Neural cell (in vitro differentiated cells): ENCODE measurements around the gene WNT4. TPM values are rescaled to one million over a fixed set of nuclear protein-coding genes. Genes with fewer than 3 reads are reported as not detected.
A peak's percentile ranks its signal among the peaks of the same experiment; 100 is the strongest.

Experiments
- H2AFZ ChIP-seq: fragments of 200-600, 300-800 bp; sonication (generic), shearing (Covaris generic); 2 replicates; pipeline ENCODE4 v1.6.0; 2014; ENCODE audit warnings: low read depth, mild to moderate bottlenecking, antibody characterized with exemption, low read length, moderate library complexity
- H3F3A ChIP-seq: fragments of 200-600 bp; shearing (Covaris generic); 2 replicates; pipeline ENCODE4 v1.6.1; 2016; ENCODE audit warnings: mild to moderate bottlenecking, moderate library complexity, mixed read lengths, antibody characterized with exemption, low read length; ENCODE audit not compliant: insufficient read depth, poor library complexity, severe bottlenecking
- H3K27ac ChIP-seq: fragments of 200-600, 300-800 bp; sonication (generic), shearing (Covaris generic); 2 replicates; pipeline ENCODE4 v1.5.1; 2014; ENCODE audit warnings: mild to moderate bottlenecking, low read length, moderate library complexity
- H3K27me3 ChIP-seq: fragments of 300-800, 200-600 bp; sonication (generic), shearing (Covaris generic); 2 replicates; pipeline ENCODE4 v1.6.0; 2014; ENCODE audit warnings: mild to moderate bottlenecking, low read depth, low read length, moderate library complexity; ENCODE audit not compliant: insufficient read depth
- H3K36me3 ChIP-seq: fragments of 300-800, 200-600 bp; sonication (generic), shearing (Covaris generic); 2 replicates; pipeline ENCODE4 v1.5.1; 2014; ENCODE audit warnings: mild to moderate bottlenecking, antibody characterized with exemption, low read length, moderate library complexity; ENCODE audit not compliant: insufficient read depth
- H3K4me2 ChIP-seq: fragments of 300-800, 200-600 bp; sonication (generic), shearing (Covaris generic); 2 replicates; pipeline ENCODE4 v1.6.0; 2014; ENCODE audit warnings: mild to moderate bottlenecking, low read length
- H3K4me3 ChIP-seq: fragments of 300-800, 200-600 bp; sonication (generic), shearing (Covaris generic); 2 replicates; pipeline ENCODE4 v1.5.1; 2014; ENCODE audit warnings: mild to moderate bottlenecking, low read length, moderate library complexity
- H3K79me2 ChIP-seq: fragments of 200-600 bp; shearing (Covaris generic); replicated peaks from 2 replicates; pipeline ENCODE4 v1.6.0; 2014; ENCODE audit warnings: mild to moderate bottlenecking, low read length, moderate library complexity; ENCODE audit not compliant: insufficient read depth
- H3K9ac ChIP-seq: fragments of 300-800, 200-600 bp; sonication (generic), shearing (Covaris generic); 2 replicates; pipeline ENCODE4 v1.6.1; 2016; ENCODE audit warnings: mild to moderate bottlenecking, low read length, mixed read lengths
- H3K9me2 ChIP-seq: fragments of 200-600 bp; shearing (Covaris generic); 2 replicates; pipeline ENCODE4 v1.6.1; 2016; ENCODE audit warnings: mild to moderate bottlenecking, low read length, mixed read lengths; ENCODE audit not compliant: insufficient read depth
- H3K9me3 ChIP-seq: fragments of 200-600, 300-800 bp; sonication (generic), shearing (Covaris generic); 2 replicates; pipeline ENCODE4 v1.6.1; 2016; ENCODE audit warnings: mild to moderate bottlenecking, mixed run types, low read length, moderate library complexity, mixed read lengths
- H4K20me1 ChIP-seq: fragments of 200-600 bp; shearing (Covaris generic); 2 replicates; pipeline ENCODE4 v1.6.1; 2016; ENCODE audit warnings: mild to moderate bottlenecking, mixed run types; ENCODE audit not compliant: insufficient read depth
- CTCF ChIP-seq: fragments of 450-650 bp; IDR thresholded peaks from 2 replicates; pipeline ENCODE4 v1.5.1; 2014; ENCODE audit warnings: antibody characterized with exemption, mild to moderate bottlenecking, moderate library complexity; ENCODE audit not compliant: poor library complexity, severe bottlenecking
- EP300 ChIP-seq: fragments of 450-650 bp; conservative IDR thresholded peaks from 2 replicates; pipeline ENCODE4 v1.6.1; 2014; ENCODE audit warnings: antibody characterized with exemption, mild to moderate bottlenecking, moderate library complexity; ENCODE audit not compliant: poor library complexity, severe bottlenecking
- EZH2 ChIP-seq: fragments of 200-600, 300-800 bp; shearing (Covaris generic), sonication (generic); IDR thresholded peaks from 2 replicates; pipeline ENCODE4 v1.6.1; 2014; ENCODE audit warnings: antibody characterized with exemption, low read length, borderline replicate concordance, mild to moderate bottlenecking; ENCODE audit not compliant: insufficient read depth, poor library complexity, severe bottlenecking
- MXI1 ChIP-seq: fragments of 450-650 bp; conservative IDR thresholded peaks from 2 replicates; pipeline ENCODE4 v1.6.1; 2014; ENCODE audit warnings: antibody characterized with exemption, mild to moderate bottlenecking; ENCODE audit not compliant: poor library complexity, severe bottlenecking
- POLR2AphosphoS5 ChIP-seq: IDR thresholded peaks from 2 replicates; pipeline ENCODE4 v1.6.1; 2012
- RAD21 ChIP-seq: fragments of 450-650 bp; conservative IDR thresholded peaks from 2 replicates; pipeline ENCODE4 v1.6.1; 2014; ENCODE audit warnings: antibody characterized with exemption, mild to moderate bottlenecking, moderate library complexity
- REST ChIP-seq: IDR thresholded peaks from 2 replicates; pipeline ENCODE4 v1.6.1; 2012; ENCODE audit warnings: borderline replicate concordance
- SMC3 ChIP-seq: fragments of 450-650 bp; conservative IDR thresholded peaks from 2 replicates; pipeline ENCODE4 v1.6.1; 2014; ENCODE audit warnings: antibody characterized with exemption, mild to moderate bottlenecking, moderate library complexity; ENCODE audit not compliant: poor library complexity
- TAF1 ChIP-seq: IDR thresholded peaks from 2 replicates; pipeline ENCODE4 v1.6.1; 2012; ENCODE audit warnings: low read depth
- polyA plus RNA-seq: library from polyadenylated mRNA; depleted of rRNA; stranded (reverse); fragments of >200 nt; gene quantifications from 2 replicates; pipeline ENCODE4 v1.2.3, GENCODE V29; 2014

WNT4 gene
- polyA plus RNA-seq, 1 donor from 2014 or later, result 5.1 TPM

- Histone ChIP-seq H3K36me3 (no peaks in the 10 kb centered on the region), H4K20me1 (no peaks in the 10 kb centered on the region), H3K27ac (peak overlapping the region; percentile 85), H3K4me2 (peak overlapping the region; percentile 97), H3K9me3 (no peaks in the 10 kb centered on the region), H2AFZ (no peak overlapping the region), H3K9me2 (no peaks in the 10 kb centered on the region), H3K9ac (peak overlapping the region; percentile 76), H3K27me3 (peaks cover 23% of the 10 kb centered on the region), H3K79me2 (no peaks in the 10 kb centered on the region), H3F3A (no peaks in the 10 kb centered on the region), H3K4me3 (peak overlapping the region; percentile 79)
- TF ChIP-seq RAD21 (no peak), SMC3 (no peak), EP300 (no peak), MXI1 (peak; percentile 36), REST (peak; percentile 62), CTCF (no peak), POLR2AphosphoS5 (peak; percentile 65), EZH2 (no peak), TAF1 (no peak)
Measured at GRCh38 chr1:22141554-22142314, 1.2 kb downstream of the WNT4 start.

- Histone ChIP-seq H3K9ac (peak overlapping the region; percentile 76), H3F3A (no peaks in the 10 kb centered on the region), H2AFZ (no peak overlapping the region), H3K4me3 (peak overlapping the region; percentile 79), H3K4me2 (no peak overlapping the region), H3K9me3 (no peaks in the 10 kb centered on the region), H3K9me2 (no peaks in the 10 kb centered on the region), H4K20me1 (no peaks in the 10 kb centered on the region), H3K27me3 (peaks cover 23% of the 10 kb centered on the region), H3K27ac (peak overlapping the region; percentile 85), H3K36me3 (no peaks in the 10 kb centered on the region), H3K79me2 (no peaks in the 10 kb centered on the region)
- TF ChIP-seq EP300 (no peak), TAF1 (no peak), MXI1 (no peak), RAD21 (no peak), SMC3 (no peak), POLR2AphosphoS5 (no peak), REST (no peak), CTCF (no peak), EZH2 (no peak)
Measured at GRCh38 chr1:22140694-22141093, 2.2 kb downstream of the WNT4 start.
